IMR-90 (cell line): Measurements from ENCODE around the gene FBH1. TPM values are rescaled to one million over a fixed set of nuclear protein-coding genes. Genes with fewer than 3 reads are reported as not detected.

Experiments
- ATAC-seq: fragments of 200-7000 bp; cut with Tn5 transposase; 2 replicates; pipeline ENCODE4 v1.9.1; 2020; ENCODE audit warnings: low read depth, mild to moderate bottlenecking, moderate library complexity
- BruUV-seq: library from RNA; stranded (reverse); fragments of 400-500 nt; replicated peaks from 2 replicates; lab custom pipeline; 2021; lab: Mats Ljungman, UMichigan
- CTCF ChIA-PET: fragments of 300-600 bp; formaldehyde crosslinking; extraction: SDS; loops from one replicate; lab custom pipeline; 2021; ENCODE audit warnings: antibody characterized with exemption; lab: Yijun Ruan, JAX
- POLR2A ChIA-PET: fragments of 300-600 bp; sonication (Branson Sonifier 250); formaldehyde crosslinking; loops from one replicate; lab custom pipeline; 2022; ENCODE audit warnings: antibody characterized with exemption; ENCODE audit not compliant: unreplicated experiment; lab: Charles Lee
- DNase-seq: peaks from one replicate; pipeline ENCODE4 v3.0.0; 2013
- H2AFZ ChIP-seq: replicated peaks from 2 replicates; pipeline ENCODE3; 2013; ENCODE audit warnings: low read length, mild to moderate bottlenecking; ENCODE audit not compliant: poor library complexity
- H2AK5ac ChIP-seq: 2 replicates; pipeline ENCODE4 v1.6.1; 2013; ENCODE audit warnings: low read depth, low read length, inconsistent platforms
- H2AK9ac ChIP-seq: replicated peaks from 2 replicates; pipeline ENCODE3; 2013; ENCODE audit warnings: mild to moderate bottlenecking, low read depth, low read length, moderate library complexity; ENCODE audit not compliant: poor library complexity
- H2BK120ac ChIP-seq: 2 replicates; pipeline ENCODE4 v1.6.1; 2013; ENCODE audit warnings: low read depth, low read length, inconsistent platforms
- H2BK15ac ChIP-seq: 3 replicates; pipeline ENCODE4 v1.6.1; 2013; ENCODE audit warnings: low read depth, low read length, inconsistent platforms
- H2BK20ac ChIP-seq: 2 replicates; pipeline ENCODE4 v1.6.1; 2013; ENCODE audit warnings: low read depth, mild to moderate bottlenecking, inconsistent platforms, low read length, moderate library complexity
- H2BK5ac ChIP-seq: 2 replicates; pipeline ENCODE4 v1.6.1; 2013; ENCODE audit warnings: mild to moderate bottlenecking, low read depth, low read length, inconsistent platforms; ENCODE audit not compliant: poor library complexity, severe bottlenecking
- H3K14ac ChIP-seq: replicated peaks from 2 replicates; pipeline ENCODE4 v1.6.1; 2013; ENCODE audit warnings: low read depth, low read length, inconsistent platforms
- H3K18ac ChIP-seq: 2 replicates; pipeline ENCODE4 v1.6.1; 2013; ENCODE audit warnings: low read depth, low read length, control low read depth
- H3K23ac ChIP-seq: 2 replicates; pipeline ENCODE4 v1.6.1; 2013; ENCODE audit warnings: low read depth, low read length, inconsistent platforms
- H3K27ac ChIP-seq: 2 replicates; pipeline ENCODE4 v1.5.1; 2013; ENCODE audit warnings: mild to moderate bottlenecking, control low read depth, low read length; ENCODE audit not compliant: insufficient read depth
- H3K27me3 ChIP-seq: 2 replicates; pipeline ENCODE4 v1.6.1; 2013; ENCODE audit warnings: low read length; ENCODE audit not compliant: control insufficient read depth, insufficient read depth
- H3K36me3 ChIP-seq: 2 replicates; pipeline ENCODE4 v1.6.1; 2013; ENCODE audit warnings: low read length, mixed read lengths; ENCODE audit not compliant: control insufficient read depth, insufficient read depth
- H3K4ac ChIP-seq: 2 replicates; pipeline ENCODE4 v1.6.1; 2013; ENCODE audit warnings: low read depth, low read length, inconsistent platforms
- H3K4me1 ChIP-seq: 2 replicates; pipeline ENCODE4 v1.6.1; 2013; ENCODE audit warnings: low read length, mixed read lengths; ENCODE audit not compliant: control insufficient read depth, insufficient read depth
- H3K4me2 ChIP-seq: 2 replicates; pipeline ENCODE4 v1.6.1; 2013; ENCODE audit warnings: low read depth, mild to moderate bottlenecking, control low read depth, low read length, moderate library complexity
- H3K4me3 ChIP-seq: 2 replicates; pipeline ENCODE4 v1.5.1; 2013; ENCODE audit warnings: low read depth, mild to moderate bottlenecking, control low read depth, low read length, moderate library complexity; ENCODE audit not compliant: insufficient read depth
- H3K56ac ChIP-seq: 2 replicates; pipeline ENCODE4 v1.6.1; 2013; ENCODE audit warnings: low read length, inconsistent platforms; ENCODE audit not compliant: insufficient read depth; ENCODE audit errors: extremely low read depth
- H3K79me1 ChIP-seq, 2 experiments: 2 replicates each; pipeline ENCODE4 v1.6.1; 2013; ENCODE audit warnings: low read length in 2 of 2, inconsistent platforms in 1 of 2, low read depth in 1 of 2
- H3K9ac ChIP-seq: 2 replicates; pipeline ENCODE4 v1.6.1; 2013; ENCODE audit warnings: low read depth, low read length, control low read depth
- H3K9me1 ChIP-seq: 2 replicates; pipeline ENCODE4 v1.6.1; 2013; ENCODE audit warnings: low read length, inconsistent platforms; ENCODE audit not compliant: insufficient read depth
- H3K9me3 ChIP-seq: 2 replicates; pipeline ENCODE4 v1.6.1; 2013; ENCODE audit warnings: low read length; ENCODE audit not compliant: control insufficient read depth, insufficient read depth
- H4K20me1 ChIP-seq: 2 replicates; pipeline ENCODE4 v1.6.1; 2013; ENCODE audit warnings: low read length, inconsistent platforms; ENCODE audit not compliant: insufficient read depth
- H4K5ac ChIP-seq: 2 replicates; pipeline ENCODE4 v1.6.1; 2013; ENCODE audit warnings: mild to moderate bottlenecking, low read depth, low read length, control low read depth
- H4K8ac ChIP-seq, 2 experiments: 2 replicates each; pipeline ENCODE4 v1.6.1; 2013; ENCODE audit warnings: low read depth in 2 of 2, low read length in 2 of 2, control low read depth in 1 of 2, inconsistent platforms in 1 of 2
- H4K91ac ChIP-seq: 2 replicates; pipeline ENCODE4 v1.6.1; 2013; ENCODE audit warnings: low read depth, low read length, inconsistent platforms; ENCODE audit not compliant: insufficient read depth
- CEBPB ChIP-seq: IDR thresholded peaks from 2 replicates; pipeline ENCODE4 v1.6.1; 2012; ENCODE audit warnings: low read depth, low read length, improper control_type of control experiment
- MAFK ChIP-seq: IDR thresholded peaks from 2 replicates; pipeline ENCODE4 v1.6.1; 2012; ENCODE audit warnings: low read depth, low read length, improper control_type of control experiment
- MXI1 ChIP-seq: IDR thresholded peaks from 2 replicates; pipeline ENCODE4 v1.6.1; 2012; ENCODE audit warnings: low read depth, mild to moderate bottlenecking, low read length, moderate library complexity, borderline replicate concordance
- NFE2L2 ChIP-seq: fragments of 150-350 bp; IDR thresholded peaks from 2 replicates; pipeline ENCODE4 v1.6.1; 2016; ENCODE audit warnings: low read depth, mild to moderate bottlenecking, low read length
- RAD21 ChIP-seq: IDR thresholded peaks from 2 replicates; pipeline ENCODE4 v1.6.1; 2012; ENCODE audit warnings: low read length, improper control_type of control experiment
- RCOR1 ChIP-seq: IDR thresholded peaks from 2 replicates; pipeline ENCODE4 v1.6.1; 2012; ENCODE audit warnings: mild to moderate bottlenecking, low read length, improper control_type of control experiment; ENCODE audit not compliant: insufficient replicate concordance
- WGBS, 2 experiments: methylation state at CpG; one replicate each; pipeline versions ENCODE4 v1.1.5 to v1.1.7; 2013; ENCODE audit warnings: missing lambda C conversion rate in 2 of 2; ENCODE audit not compliant: insufficient read length in 1 of 2; ENCODE audit errors: extremely low coverage in 2 of 2; 5-methylcytosine and 5-hydroxymethylcytosine counted together
- dilution Hi-C: fragments of 300-500 bp; cut with HindIII; formaldehyde crosslinking; loops from one replicate; pipeline ENCODE4 v1.14.3; 2018; ENCODE audit warnings: low sequenced_read_pairs; ENCODE audit not compliant: unreplicated experiment
- in situ Hi-C: fragments of 300-500 bp; cut with MboI; formaldehyde crosslinking; loops from 3 replicates; pipeline ENCODE4 v1.14.3; 2019; ENCODE audit warnings: low sequenced_read_pairs, inconsistent platforms, mixed read lengths
- intact Hi-C: fragments of 100-400 bp; cut with micrococcal nuclease; formaldehyde crosslinking; loops from 2 replicates; pipeline ENCODE4 v1.10.0; 2022
- polyA plus RNA-seq, 3 experiments: library from polyadenylated mRNA; depleted of rRNA; stranded (reverse); fragments of >200 nt; gene quantifications; 2 replicates each; pipeline ENCODE4 v1.2.3, GENCODE V29; 2012; ENCODE audit warnings: low replicate concordance in 1 of 3
- total RNA-seq: library from RNA; depleted of rRNA; stranded (reverse); fragments of >200 nt; gene quantifications from 2 replicates; pipeline ENCODE4 v1.2.3, GENCODE V29; 2012
- TF ChIP-seq, protein P1 (sequence below): fragments of 150-350 bp; IDR thresholded peaks from 2 replicates; pipeline ENCODE4 v1.6.1; 2017; ENCODE audit warnings: mild to moderate bottlenecking, antibody characterized with exemption, low read length, low read depth

The FBH1 gene
- total and polyA plus RNA-seq, 2 of the 4 experiments (the other 2 are of a cell fraction): 59.3 to 72.2 TPM

DNA sequence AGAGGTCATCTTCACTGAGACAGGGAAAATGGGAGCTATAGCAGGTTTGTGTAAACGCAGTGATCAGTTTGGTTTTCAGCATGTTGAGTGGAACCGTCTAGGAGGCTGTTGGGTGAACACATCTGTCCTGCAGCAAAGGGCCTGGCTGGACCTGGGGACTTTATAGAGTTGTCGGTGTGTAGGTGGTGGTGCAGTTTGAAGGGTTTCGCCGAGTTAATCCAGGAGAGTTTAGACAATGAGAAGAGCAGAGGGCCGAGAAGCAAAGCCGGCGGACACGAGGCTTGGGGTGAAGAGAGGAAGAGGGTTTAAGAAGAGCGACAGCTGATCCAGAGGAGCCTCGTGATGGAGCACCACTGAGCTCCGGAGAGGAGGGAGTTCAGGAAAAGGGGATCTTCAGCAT lies 48.2 kb downstream of the FBH1 start:
- DNase-seq (no peak), ATAC-seq (no peak)
- Histone ChIP-seq H3K4me1 (peaks cover under 1% of the 10 kb centered on the region), H3K14ac (no peak overlapping the region), H2AK5ac (no peak overlapping the region), H3K9me1 (peaks cover 8% of the 10 kb centered on the region; the same call in 1 of the 2 replicates), H3K4me3 (no peak overlapping the region), H2AK9ac (no peak overlapping the region), H4K91ac (no peak overlapping the region), H3K79me1 (peaks cover 4 to 8% of the 10 kb centered on the region in 2 experiments), H3K18ac (no peak overlapping the region), H3K56ac (no peak overlapping the region), H3K27me3 (no peaks in the 10 kb centered on the region), H4K5ac (no peak overlapping the region), H3K4ac (no peak overlapping the region), H4K20me1 (no peaks in the 10 kb centered on the region; the same call in 1 of the 2 replicates), H2BK20ac (no peak overlapping the region), H3K9ac (no peak overlapping the region), H3K23ac (no peak overlapping the region), H2AFZ (no peak overlapping the region), H2BK5ac (no peak overlapping the region), H3K36me3 (peaks cover 42% of the 10 kb centered on the region), H4K8ac (no peak overlapping the region), H3K4me2 (no peak overlapping the region), H3K9me3 (no peaks in the 10 kb centered on the region), H2BK120ac (no peak overlapping the region), H2BK15ac (no peak overlapping the region), H3K27ac (no peak overlapping the region)
- intact Hi-C loops: no loop called here
- no peak for TF ChIP-seq RCOR1
- no peak for TF ChIP-seq CEBPB
- TF ChIP-seq, protein P1, sequence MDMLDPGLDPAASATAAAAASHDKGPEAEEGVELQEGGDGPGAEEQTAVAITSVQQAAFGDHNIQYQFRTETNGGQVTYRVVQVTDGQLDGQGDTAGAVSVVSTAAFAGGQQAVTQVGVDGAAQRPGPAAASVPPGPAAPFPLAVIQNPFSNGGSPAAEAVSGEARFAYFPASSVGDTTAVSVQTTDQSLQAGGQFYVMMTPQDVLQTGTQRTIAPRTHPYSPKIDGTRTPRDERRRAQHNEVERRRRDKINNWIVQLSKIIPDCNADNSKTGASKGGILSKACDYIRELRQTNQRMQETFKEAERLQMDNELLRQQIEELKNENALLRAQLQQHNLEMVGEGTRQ: no peak
- TF ChIP-seq MAFK: no peak
- no peak for TF ChIP-seq NFE2L2
- no peak for TF ChIP-seq MXI1
- TF ChIP-seq RAD21: no peak
- WGBS, 2 experiments: 91% methylated on average over 6 of the region's 12 CpGs; no CpG with 5 or more reads in 1 of the 2 experiments
- ChIA-PET POLR2A (no interaction called here), CTCF (no interaction called here)
- dilution Hi-C loops: no loop called here
- no TSS peak for BruUV-seq
- in situ Hi-C loops: no loop called here
